GM19025 (cell line): ENCODE data around the gene JDP2.
A peak's percentile ranks its signal among the peaks of the same experiment; 100 is the strongest.

Experiments used
- ATAC-seq: cut with Tn5 transposase; IDR thresholded peaks from one replicate; pipeline ENCODE4 v1.9.1; 2021; ENCODE audit warnings: mild to moderate bottlenecking, low read depth, moderate library complexity; ENCODE audit not compliant: unreplicated experiment

JDP2 gene

GRCh38 chr14:75510547-75510946 lies 82.7 kb downstream of the JDP2 start:
- no peak for ATAC-seq

- ATAC-seq, result no peak
Measured at GRCh38 chr14:75511201-75511600, 83.4 kb downstream of the JDP2 start.

- peak; percentile 39 for ATAC-seq
Measured at GRCh38 chr14:75513911-75514672, 86.3 kb downstream of the JDP2 start.

GRCh38 chr14:75514673-75515628 lies 87.1 kb downstream of the JDP2 start:
- ATAC-seq, result peak; percentile 48

DNA sequence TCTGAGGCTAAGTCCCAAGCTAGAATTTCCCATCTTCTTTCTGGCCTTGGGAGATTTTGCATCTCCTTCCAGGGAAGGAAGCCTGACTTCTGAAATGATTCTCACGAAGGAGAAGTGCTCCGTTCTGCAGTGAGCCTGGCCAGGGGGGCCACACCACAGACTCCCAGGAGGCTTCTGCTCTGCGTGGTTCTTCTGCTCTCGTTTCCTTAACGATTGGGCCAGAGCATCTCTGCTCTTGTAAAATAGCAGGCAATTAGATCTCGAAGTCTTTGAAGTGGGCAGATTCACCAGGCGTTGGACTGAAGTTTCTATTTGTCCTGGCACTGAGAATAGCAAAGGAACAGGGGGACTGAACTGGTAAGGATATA lies 87.8 kb downstream of the JDP2 start:
- ATAC-seq, result peak; percentile 37

GRCh38 chr14:75518625-75519024 lies 90.8 kb downstream of the JDP2 start:
- no peak for ATAC-seq

DNA sequence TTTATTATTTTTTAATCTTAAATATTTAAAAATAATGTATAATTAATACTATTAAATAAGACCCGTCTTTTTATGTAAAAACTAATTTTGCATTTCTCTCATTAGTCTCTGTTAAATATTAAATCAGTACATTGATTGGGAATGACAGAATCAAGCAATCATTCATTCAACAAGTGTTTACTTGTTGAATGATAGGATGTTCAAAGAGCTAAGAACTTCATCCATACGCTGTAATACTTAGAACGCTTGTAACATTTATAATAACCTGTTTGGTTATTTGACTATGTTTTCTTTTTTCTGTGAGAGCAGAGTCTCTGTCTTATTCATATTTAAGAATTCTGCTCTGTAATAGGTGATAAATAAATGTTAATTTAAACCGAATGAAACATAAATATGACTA lies 91.6 kb downstream of the JDP2 start:
- no peak for ATAC-seq

- ATAC-seq, result no peak
Measured at GRCh38 chr14:75519826-75520728, 92.3 kb downstream of the JDP2 start.

DNA sequence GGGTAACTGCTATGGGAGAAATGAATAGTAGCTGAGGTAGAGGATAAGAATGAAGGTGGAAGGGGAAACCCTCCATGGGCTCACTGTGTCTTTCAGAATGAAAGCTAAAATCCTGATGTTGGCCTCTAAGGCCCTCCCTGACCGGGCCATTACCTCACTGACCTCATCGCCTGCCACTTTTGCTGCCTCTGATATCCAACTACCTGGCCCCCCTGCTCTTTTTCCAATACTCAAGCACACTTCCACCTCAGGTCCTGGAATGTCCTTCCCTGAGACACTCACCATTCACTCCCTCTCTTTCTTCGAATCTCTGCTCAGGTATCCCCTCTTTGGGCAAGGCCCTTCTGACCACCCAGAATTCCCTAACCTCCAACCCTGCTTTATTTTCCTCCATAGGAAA lies 93.0 kb downstream of the JDP2 start:
- ATAC-seq, result no peak

- peak; percentile 22 for ATAC-seq
Measured at GRCh38 chr14:75521415-75522199, 93.8 kb downstream of the JDP2 start.

- ATAC-seq, result peak; percentile 58
Measured at GRCh38 chr14:75522224-75522982, 94.6 kb downstream of the JDP2 start, which contains the start of gene BATF. Gene BATF (plus strand): TSS chr14:75522469. CDS start chr14:75522683, 214 bp downstream.

- no peak for ATAC-seq
Measured at GRCh38 chr14:75522983-75523318, 95.1 kb downstream of the JDP2 start.
